Activated CD4-positive, CD25-positive, alpha-beta regulatory T cell treated with anti-CD3 and anti-CD28 coated beads, Interleukin-2, amount 50 U/mL, for 72 hours (primary cell): Measurements from ENCODE around the gene FHIT.

Source experiments
- DNase-seq: peaks from one replicate; pipeline ENCODE4 v3.0.0; 2021

FHIT gene

DNA sequence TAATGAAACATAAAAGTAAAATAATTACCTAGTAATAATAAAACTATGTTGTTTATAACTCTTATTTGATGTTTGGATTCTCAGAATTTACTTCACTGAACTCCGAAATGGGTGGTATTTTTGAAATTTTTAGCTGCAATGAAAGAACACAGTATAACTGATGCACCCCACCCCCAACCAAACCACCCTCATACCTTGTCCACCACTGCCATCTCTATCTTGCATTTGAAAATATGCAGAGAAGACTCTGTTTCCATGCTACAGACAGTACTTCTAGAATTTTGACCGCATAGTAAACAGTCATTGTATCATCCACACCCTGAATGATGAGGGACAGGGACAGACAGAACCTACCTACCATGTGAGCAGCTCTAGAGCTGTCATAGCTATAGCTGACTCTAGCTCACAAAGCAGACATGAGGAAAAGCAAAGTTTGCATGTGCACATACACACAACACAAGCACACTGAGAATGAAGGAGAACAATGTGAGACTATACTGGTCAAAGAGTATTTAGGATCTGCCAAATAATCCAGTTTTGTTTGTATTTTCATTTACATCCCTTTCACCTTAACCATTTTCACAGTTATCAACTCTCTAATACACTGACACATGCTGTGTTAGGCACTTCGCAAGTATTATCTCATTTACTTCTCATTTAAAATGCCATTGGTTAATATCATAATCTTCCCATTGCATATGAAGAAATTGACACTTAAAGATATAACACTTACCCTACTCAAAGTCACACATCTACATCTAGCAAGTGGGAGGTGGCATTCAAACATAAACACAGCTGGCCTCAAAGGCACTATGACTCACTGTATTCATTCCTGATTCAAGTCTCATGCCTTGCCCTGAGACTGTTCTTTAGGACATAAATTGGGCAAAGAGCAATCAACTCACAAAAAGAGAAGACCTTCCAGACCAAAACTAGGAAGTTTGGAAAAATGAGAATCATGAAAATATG is 1186.8 kb downstream of the FHIT start:
- no peak for DNase-seq

DNA sequence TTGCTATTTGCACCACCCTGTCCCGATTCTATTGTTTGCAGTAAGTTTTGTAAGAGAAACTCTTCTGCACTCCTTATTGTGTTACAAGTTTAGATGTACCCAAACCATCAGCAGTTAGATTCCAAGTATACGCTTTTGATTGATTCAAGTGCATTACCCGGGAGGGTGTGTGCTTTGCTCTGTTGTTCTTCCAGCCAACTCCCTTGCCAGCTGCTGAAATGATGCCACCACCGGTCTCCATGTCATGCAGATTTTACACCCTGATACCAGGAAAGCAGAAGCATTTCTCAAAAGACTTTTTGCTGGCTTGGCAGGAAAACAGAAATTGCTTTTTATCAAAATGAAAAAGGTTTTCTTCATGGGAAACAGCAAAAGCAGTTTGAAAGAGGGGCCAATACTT is 1194.8 kb downstream of the FHIT start:
- no peak for DNase-seq

DNA sequence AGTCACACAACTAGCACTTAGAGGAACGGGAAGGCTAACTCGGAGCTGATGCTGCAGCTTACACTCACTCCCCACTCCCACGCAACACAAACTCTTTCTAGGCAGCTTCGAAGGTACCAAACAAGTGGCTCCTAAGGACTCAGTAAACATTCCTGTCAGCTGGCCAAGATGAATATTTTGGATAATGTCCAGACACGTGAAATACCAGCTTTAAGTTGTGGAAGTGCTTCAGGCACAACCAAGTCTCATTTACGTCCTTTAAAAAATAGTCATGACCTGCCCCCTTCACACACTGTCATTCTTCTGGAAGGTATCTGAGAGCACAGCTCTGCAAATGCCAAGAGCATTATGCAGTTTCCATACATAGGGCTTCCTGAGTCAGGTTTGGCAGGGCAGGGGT is 1195.5 kb downstream of the FHIT start:
- no peak for DNase-seq

DNA sequence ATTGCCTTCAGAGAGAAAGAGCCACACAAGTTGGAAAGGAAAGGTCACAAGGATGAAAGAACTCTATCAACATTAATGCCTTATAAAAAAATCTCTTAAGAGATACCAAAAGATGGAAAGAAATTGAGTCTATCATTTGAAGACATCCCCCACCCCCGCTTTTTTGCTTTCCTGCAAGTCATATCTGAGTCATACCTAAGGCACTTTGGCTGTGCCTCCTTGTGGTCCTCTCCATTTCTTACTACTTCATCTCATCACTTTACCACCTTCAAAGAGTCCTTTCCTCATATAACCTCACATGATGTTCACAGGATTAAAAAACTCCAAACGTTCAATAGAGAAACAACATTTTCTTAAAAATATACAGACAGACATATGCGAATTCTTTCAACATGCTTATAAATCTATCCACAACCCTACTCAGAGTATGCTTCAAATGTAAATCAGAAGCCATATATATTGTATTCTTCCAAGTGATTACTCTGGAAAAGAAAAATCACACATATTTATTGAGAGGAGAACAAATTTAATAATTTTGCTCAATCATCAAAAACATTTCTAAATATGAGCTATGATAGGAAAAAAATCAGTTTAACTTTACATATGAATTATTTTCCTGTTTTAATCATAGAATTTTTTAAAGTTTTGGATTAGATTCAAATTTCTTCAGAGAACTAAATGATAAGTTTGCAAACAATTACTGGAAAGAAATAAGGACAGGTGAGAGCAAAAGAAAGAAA is 1197.6 kb downstream of the FHIT start:
- DNase-seq: no peak

- DNase-seq: peak; percentile 39
Measured at GRCh38 chr3:60048447-60048848, 1202.8 kb downstream of the FHIT start.

DNA sequence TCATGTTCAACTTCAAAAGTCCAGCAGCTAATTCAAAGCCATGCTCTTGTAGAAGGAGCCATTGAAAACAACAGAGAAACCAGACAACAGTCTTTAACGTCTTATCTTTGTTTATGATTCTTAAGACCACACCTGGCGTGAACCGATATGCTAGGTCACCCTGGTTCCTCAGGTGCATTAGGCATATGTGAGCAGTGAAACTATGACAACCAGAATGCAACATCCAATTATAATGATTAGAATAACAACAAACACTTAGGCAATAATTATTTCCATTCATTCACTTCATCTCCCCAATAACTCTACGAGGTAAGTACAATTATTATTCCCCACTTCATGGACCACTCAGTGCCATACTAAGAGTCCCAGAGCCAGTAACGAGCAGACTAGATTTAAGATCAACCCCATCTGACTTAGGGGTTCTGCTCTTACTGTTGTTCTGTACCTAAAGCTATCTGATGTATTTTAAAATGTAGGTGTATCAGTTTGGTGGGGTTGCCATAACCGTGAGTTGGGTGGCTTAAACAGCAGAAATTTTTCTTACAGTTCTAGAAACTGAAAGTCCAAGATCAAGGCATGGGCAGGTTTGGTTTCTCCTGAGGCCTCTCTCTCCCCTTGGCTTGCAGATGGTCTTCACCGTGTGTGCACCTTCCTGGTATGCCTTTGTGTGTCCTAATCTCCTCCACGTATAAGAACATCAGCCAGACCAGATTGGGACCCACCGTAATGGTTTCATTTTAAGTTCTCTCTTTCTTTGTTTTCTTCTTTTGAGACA is 1203.6 kb downstream of the FHIT start:
- DNase-seq: no peak

- DNase-seq: no peak
Measured at GRCh38 chr3:60046210-60046609, 1205.0 kb downstream of the FHIT start.

DNA sequence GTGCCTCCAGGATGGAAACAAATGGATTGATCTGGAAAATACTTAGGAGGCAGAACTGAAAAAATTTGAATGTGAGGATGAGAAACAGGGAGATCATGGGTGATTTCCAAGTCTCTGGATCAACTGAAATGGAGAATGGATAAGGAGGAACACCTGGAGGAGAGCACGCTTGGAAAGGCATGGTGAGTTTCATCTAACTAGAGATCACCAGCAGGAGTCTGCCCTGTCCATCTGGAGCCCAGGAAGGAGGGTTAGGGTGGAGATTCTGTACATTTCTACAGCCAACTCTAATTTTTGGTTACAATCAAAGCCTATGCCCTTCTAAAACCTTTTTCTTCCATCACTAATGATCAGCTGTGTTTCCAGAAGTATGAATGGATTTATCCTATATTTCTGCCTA is 1205.6 kb downstream of the FHIT start:
- no peak for DNase-seq

- DNase-seq: no peak
Measured at GRCh38 chr3:60036803-60037202, 1214.4 kb downstream of the FHIT start.

- no peak for DNase-seq
Measured at GRCh38 chr3:60033901-60034453, 1217.3 kb downstream of the FHIT start.

DNA sequence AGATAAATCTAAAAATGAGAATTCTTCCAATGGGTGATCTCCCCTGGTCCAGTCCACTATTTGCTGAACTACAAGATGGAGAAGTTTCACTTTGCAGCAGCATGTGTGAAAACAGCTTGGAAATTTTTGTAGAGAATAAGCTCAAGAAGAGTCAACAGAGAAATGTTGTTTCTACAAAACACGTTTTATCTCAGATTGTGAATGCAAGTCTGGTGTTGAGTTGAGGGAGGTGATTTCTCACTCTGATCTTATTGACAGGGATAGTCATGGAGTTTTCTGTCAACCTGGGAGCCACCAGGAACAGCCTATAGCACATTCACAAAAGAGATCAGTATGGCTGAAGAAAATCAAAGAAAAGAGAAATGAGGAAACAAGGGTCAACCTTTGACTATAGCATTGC is 1220.3 kb downstream of the FHIT start:
- DNase-seq: no peak

DNA sequence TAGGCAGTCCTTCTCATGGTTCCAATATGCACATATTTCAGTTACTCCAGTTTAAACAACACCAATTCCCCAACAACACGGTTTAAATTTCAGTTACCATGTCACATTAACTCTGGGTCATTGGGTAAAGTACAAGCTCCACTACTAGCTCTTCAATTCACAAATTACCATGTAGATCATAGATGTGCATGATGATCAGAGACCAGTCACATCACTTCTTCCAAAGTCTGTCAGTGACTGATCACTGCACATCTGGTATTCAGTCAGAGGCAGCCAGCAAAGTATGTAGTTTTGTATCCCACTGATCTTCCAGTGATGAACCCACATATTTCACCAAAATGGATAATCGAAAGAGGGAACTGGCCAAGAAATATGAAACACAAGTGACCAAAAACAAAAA is 1223.0 kb downstream of the FHIT start:
- DNase-seq: no peak

DNA sequence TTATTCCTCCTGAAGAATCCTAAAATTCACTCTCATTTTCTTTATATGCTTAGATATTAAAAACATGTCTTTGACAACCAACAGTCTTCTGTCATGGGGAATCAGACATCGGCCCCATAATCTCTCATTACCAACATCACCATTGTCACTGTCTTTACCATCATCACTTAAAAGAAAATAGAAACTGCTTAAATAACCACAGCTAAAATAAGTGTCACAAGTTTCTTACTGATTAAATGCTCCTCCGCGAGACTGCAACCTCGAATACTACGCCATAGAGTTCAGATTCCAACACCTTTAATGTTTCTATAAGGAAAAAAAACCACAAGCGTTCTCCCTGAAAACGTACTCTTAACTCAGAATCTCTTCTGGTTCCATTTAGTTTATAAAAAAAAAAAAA is 1223.9 kb downstream of the FHIT start:
- no peak for DNase-seq

- DNase-seq: no peak
Measured at GRCh38 chr3:60025096-60026050, 1225.9 kb downstream of the FHIT start.

DNA sequence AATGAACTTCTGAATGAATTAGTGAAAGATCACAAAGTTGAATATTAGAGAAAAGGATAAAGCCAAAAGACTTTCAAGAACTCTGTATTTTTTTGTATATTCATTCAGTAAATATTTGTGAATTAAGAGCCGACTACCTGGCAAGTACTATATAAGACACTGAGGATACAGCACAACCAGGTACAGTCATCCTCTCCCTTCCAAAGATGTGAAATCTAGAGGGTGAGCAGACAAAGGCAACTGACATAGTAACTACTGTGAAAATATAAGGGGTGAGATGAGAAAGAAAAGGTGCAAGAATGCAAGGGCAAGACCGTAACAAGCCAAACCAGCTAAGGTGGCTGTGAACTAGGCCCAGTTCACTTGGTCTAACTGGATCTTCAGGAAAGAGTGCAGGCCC is 1226.9 kb downstream of the FHIT start:
- DNase-seq: no peak

DNA sequence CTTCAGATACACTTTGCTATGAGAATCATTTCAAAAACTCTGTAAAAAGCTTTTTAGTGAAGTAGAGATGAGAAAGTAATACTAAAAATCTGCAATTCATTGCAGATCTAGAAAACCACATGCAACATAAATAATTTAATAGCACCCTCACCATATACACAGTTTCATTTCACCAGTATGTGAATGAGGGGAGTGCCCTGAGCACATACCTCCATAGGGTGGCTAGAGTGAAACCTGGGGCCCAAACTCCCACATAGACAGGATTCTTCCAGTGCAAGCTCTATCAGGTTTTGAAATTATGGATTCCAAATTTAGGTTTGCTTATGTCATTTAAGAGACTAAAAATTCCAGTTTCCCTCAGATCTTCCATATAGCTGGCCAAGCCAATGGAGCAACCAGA is 1228.1 kb downstream of the FHIT start:
- no peak for DNase-seq

- DNase-seq: peak; percentile 33
Measured at GRCh38 chr3:60017631-60018030, 1233.6 kb downstream of the FHIT start.

- no peak for DNase-seq
Measured at GRCh38 chr3:60015032-60015705, 1236.1 kb downstream of the FHIT start.

GRCh38 chr3:60013241-60013640 is 1238.0 kb downstream of the FHIT start:
- DNase-seq: no peak

GRCh38 chr3:60011218-60011617 is 1240.0 kb downstream of the FHIT start:
- no peak for DNase-seq

GRCh38 chr3:60010781-60011180 is 1240.5 kb downstream of the FHIT start:
- DNase-seq: peak; percentile 33
